GM12872 (cell line): ENCODE data around the gene RASGEF1C.

Experiments
- TF ChIP-seq, protein P1 (sequence below): IDR thresholded peaks from 3 replicates; pipeline ENCODE4 v1.5.1; 2011; ENCODE audit warnings: low read depth, mild to moderate bottlenecking, low read length, moderate library complexity; ENCODE audit not compliant: insufficient read depth

Gene RASGEF1C

DNA sequence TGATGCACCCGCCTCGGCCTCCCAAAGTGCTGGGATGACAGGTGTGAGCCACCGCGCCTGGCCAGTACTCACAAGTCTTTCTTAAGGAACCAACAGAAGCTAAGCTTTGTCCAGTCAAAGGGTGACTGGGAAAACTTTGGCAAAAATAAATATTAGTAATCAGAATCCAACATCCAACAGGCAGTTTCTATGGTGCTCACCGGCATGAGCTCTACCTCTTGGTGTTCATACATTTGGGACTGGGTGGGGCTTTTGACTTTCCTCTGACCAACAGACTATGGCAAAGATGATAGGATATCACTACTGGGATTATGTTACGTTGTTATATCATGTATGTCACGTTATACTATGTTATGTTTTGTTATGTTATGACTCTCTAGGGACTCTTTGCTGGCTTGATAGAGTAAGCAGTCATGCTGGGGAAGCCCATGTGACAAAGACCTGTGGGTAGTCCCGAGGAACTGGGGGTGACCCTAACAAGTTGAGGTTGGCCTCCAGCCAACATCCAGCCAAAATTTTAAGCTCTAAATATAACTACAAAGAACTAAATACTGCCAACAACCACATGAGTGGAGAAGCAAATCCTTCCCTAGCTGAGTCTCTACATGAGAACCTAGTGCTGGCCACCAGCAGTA lies 6.0 kb downstream of the RASGEF1C start:
- TF ChIP-seq, protein P1, sequence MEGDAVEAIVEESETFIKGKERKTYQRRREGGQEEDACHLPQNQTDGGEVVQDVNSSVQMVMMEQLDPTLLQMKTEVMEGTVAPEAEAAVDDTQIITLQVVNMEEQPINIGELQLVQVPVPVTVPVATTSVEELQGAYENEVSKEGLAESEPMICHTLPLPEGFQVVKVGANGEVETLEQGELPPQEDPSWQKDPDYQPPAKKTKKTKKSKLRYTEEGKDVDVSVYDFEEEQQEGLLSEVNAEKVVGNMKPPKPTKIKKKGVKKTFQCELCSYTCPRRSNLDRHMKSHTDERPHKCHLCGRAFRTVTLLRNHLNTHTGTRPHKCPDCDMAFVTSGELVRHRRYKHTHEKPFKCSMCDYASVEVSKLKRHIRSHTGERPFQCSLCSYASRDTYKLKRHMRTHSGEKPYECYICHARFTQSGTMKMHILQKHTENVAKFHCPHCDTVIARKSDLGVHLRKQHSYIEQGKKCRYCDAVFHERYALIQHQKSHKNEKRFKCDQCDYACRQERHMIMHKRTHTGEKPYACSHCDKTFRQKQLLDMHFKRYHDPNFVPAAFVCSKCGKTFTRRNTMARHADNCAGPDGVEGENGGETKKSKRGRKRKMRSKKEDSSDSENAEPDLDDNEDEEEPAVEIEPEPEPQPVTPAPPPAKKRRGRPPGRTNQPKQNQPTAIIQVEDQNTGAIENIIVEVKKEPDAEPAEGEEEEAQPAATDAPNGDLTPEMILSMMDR = no peak

DNA sequence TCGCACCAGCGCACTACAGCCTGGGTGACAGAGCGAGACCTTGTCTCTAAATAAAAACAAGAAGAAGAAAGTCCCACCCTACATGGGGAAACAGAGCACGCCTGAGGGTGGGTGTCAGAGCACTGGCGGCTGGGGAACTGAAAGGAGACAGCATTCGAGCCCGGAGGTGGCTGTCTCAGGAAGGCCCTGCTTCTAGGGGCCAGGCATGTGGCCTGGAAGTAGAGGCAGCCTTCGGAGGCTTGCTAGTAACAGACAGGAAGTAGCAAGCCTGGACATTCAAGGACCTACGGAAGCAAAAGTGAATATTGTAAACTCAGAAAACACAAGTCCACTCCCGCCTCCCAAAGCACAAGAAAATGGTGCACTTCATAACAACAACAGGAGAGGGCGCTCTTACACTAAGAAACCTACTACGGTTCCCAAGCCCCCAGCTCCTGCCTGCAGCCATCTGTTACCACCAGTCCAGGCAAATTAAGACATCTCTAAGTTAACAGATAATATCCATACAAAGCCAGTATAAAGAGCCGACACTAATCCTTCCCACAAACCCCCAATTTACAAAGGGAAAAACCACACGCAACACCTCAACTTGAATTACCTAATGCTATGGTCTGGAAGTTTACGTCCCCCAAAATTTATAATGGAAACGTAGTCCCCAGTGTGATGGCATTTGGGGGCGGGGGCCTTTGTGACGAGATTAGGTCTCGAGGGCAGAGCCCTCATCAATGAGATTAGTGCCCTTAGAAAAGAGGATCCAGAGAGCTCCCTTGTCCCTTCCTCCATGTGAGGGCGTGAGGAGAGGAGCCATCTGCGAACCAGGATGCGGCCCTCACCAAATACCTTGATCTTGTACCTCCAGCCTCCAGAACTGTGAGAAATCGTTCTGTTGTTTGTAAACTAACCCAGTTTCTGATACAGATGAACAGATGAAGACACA lies 7.7 kb downstream of the RASGEF1C start:
- TF ChIP-seq, protein P1 = peak; percentile 45; the same call in 2 of the 3 replicates

DNA sequence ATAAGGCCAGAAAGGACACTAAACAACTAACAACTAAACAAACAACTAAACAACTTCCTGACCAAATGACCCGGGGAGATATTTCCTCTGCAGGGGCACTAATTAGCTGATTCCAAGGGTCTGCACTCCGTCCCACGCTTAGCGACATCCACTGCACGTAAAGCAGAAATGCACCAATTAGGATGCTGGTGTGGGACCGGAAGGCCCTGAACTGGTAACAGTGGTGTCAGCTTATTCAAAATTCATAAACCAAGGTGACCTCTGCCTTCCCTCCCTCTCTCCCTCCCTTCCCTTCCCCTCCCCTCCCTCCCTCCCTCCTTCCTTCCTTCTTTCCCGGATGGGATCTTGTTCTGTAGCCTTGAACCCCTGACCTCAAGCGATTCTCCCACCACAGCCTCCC lies 9.6 kb downstream of the RASGEF1C start:
- TF ChIP-seq, protein P1 = no peak

DNA sequence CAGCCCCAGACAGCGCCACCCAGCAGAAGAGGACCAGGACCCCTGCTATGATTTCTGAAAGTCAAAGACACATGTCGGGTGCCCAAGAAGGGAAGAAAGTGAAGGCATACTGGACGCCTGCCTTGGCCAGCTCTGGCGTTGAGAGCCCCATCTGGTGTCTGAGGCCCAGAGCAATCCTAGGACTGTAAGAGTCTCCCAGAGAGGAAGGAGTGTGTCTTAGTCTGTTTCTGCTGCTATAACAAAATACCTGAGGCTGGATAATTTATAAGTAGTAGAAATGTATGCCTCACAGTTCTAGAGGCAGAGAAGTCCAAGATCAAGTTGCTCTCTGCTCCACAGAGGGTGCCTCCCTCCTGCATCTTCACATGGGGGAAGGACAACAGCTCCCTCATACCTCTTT lies 10.8 kb downstream of the RASGEF1C start:
- TF ChIP-seq, protein P1 = no peak

DNA sequence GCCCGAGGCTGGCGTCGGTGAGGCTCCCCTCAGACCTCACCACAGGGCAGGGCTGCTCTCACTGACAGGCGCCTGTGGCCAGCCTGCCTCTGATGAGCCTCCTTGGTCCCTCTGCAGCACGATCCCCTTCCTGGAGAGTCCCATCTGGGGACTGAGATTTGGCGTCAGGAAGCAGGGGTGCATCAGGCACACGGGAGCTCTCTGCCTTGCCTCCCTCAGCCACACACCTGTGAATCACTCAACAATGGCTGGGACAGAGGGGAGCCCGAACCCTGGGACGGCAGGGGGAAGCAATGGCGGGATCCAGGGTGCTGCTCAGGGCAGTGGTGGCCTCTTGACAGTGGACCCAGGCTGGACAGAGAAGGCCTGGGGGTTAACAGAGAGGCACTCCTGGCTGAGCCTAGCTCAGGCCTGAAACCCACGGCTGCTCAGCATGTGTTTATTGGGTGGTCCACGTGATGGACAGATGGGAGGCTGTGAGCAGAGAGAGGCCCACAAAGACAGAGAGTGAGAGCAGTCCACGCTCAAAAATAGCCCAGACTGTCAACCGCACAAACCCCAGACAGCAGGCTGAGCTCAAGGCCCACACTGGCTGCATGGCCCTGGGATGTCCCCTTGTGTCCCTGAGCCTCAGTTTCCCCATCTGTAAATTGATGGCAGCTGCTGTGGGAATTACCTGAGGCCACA lies 11.9 kb downstream of the RASGEF1C start:
- TF ChIP-seq, protein P1 = no peak

DNA sequence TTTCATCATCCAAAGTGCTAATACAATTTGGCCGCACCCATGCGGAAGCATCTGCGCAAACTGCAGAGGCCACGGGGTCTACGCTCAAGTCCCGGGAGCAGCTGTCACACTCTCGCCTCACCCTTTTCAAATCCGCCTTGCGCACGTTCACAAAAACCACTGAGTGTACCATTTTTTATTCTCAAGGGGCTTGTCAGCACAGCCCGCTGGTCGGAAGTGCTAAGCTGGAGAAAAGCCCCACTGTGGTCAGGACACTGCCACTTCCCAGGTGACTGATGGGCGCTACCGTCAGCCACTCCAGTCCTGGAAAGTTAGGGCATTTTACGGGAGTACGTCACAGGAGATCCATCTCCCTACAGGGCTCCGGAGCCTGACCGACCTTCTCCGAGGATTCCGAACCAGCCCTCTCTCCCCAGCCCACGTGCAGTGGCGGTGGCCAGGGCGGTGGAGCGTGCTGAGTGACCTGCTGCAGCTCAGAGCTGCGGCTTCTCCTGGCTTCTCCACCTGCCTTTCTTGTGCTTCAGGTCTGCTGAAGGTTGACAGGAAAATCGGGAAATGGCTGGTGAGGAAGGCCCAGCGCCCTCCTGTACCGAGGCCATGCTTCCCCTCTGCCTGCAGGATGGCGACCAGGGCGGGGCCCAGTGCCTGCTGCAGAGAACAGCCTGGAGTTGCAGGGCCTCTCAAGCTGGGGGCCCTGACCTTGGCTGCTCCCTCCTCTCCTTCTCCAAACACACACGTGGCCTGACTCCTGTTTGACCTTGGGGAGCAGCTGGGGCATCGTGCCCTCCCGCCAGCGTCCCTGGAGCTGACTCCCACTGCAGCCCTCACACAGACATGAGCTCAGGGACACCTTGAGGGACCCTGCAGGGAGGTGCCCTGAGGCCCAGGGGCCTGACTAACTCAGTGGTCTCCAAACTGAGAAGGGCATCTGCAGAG lies 14.3 kb downstream of the RASGEF1C start:
- TF ChIP-seq, protein P1 = no peak
